ENCODE results near the gene FRMD4A. TPM values are rescaled to one million over a fixed set of nuclear protein-coding genes. Genes with fewer than 3 reads are reported as not detected.

FRMD4A gene
- total and polyA plus RNA-seq, 10 of the 15 experiments (the other 5 are each of a cell fraction or from before 2014, with no cell fraction given), result 17.8 to 75.2 (median 39.1) TPM

- no peak for FAIRE-seq
- H3K4me1 ChIP-seq (ENCODE audit: control insufficient read depth, insufficient read depth, low read length), result peaks cover 37% of the 10 kb centered on the region
- SMC1A ChIA-PET (ENCODE audit: uncharacterized antibody, unreplicated experiment), result interaction anchor here (1.4 to 16.0 kb wide), 5 partner anchors 11 to 27 kb away, joined by 3 to 399 read pairs (median 7); no protein-coding TSS in a partner anchor
Observed at GRCh38 chr10:13740461-13740860, 590.3 kb downstream of the FRMD4A start.

More at GRCh38 chr10:13740461-13740860, 590.3 kb downstream of the FRMD4A start:
- 86% methylated on average over 3 of the region's 4 CpGs for WGBS (ENCODE audit: insufficient coverage, insufficient replicate concordance, low lambda C conversion rate, missing lambda C conversion rate)
- in situ Hi-C loops (cut with MboI), result no loop called here
- H2AFZ ChIP-seq (ENCODE audit: control insufficient read depth, low read depth, low read length), result no peak overlapping the region
- BruUV-seq (replicated peaks), result TSS peak; percentile 67
- intact Hi-C loops (cut with micrococcal nuclease; ENCODE audit: unreplicated experiment), result loop anchor here (5.0 kb wide), 1 partner anchor 33 kb away; no protein-coding TSS in a partner anchor
- ChIA-PET CTCF (interaction anchor here (0.6 to 0.7 kb wide), 2 partner anchors 33 to 36 kb away, joined by 3 read pairs; no protein-coding TSS in a partner anchor), POLR2A (interaction anchor here (1.0 to 5.5 kb wide), 7 partner anchors 11 to 81 kb away, joined by 3 to 43 read pairs (median 5); no protein-coding TSS in a partner anchor), RAD21 (ENCODE audit: unreplicated experiment) (interaction anchor here (1.2 to 18.3 kb wide), 5 partner anchors 11 to 46 kb away, joined by 3 to 382 read pairs (median 7); no protein-coding TSS in a partner anchor)
- peak; percentile 4 for ATAC-seq
- peak overlapping the region; percentile 4; the same call in 1 of the 2 replicates for H3K27ac ChIP-seq (ENCODE audit: control insufficient read depth, insufficient read depth)
- TF ChIP-seq USF2 (IDR thresholded peaks at IDR 0.05; ENCODE audit: borderline replicate concordance, low read depth, low read length), result no peak
- TF ChIP-seq SRF (IDR thresholded peaks at IDR 0.05; ENCODE audit: low read depth in 2 of 2, low read length in 2 of 2), result no peak
- TF ChIP-seq TCF12 (IDR thresholded peaks at IDR 0.05; ENCODE audit: low read depth, low read length), result no peak
- no peak for TF ChIP-seq CHD4 (IDR thresholded peaks at IDR 0.05)
- TF ChIP-seq MLLT1 (IDR thresholded peaks at IDR 0.05), result peak; percentile 85
- TF ChIP-seq IRF5 (IDR thresholded peaks at IDR 0.05; ENCODE audit: borderline replicate concordance), result no peak
- TF ChIP-seq STAT3 (IDR thresholded peaks at IDR 0.05; ENCODE audit: low read depth, low read length), result no peak
- no peak for TF ChIP-seq POU2F2 (IDR thresholded peaks at IDR 0.05; ENCODE audit: borderline replicate concordance, low read depth, low read length)
- TF ChIP-seq MYB (IDR thresholded peaks at IDR 0.05; ENCODE audit: borderline replicate concordance, low read depth, low read length), result no peak
- no peaks in the 10 kb centered on the region for H4K20me1 ChIP-seq (ENCODE audit: control insufficient read depth, insufficient read depth)
- H3K36me3 ChIP-seq (ENCODE audit: control insufficient read depth in 2 of 2, insufficient read depth in 2 of 2, low read length in 1 of 2), result no peaks in the 10 kb centered on the region; a peak in 2 of 4 replicates
- H3K9ac ChIP-seq (ENCODE audit: control insufficient read depth, insufficient read depth, low read length), result no peak overlapping the region
- H3K9me3 ChIP-seq (replicated peaks; ENCODE audit: control insufficient read depth, insufficient read depth, low read length), result no peaks in the 10 kb centered on the region
- no peak overlapping the region for H3K4me2 ChIP-seq (ENCODE audit: control insufficient read depth, insufficient read depth)
- H3K27me3 ChIP-seq (replicated peaks in 1 of 2; ENCODE audit: control insufficient read depth in 2 of 2, insufficient read depth in 2 of 2, low read length in 1 of 2), result no peaks in the 10 kb centered on the region
- H3K79me2 ChIP-seq (ENCODE audit: control insufficient read depth, insufficient read depth, low read length), result no peaks in the 10 kb centered on the region
- no peak overlapping the region for H3K4me3 ChIP-seq
- no peak for DNase-seq (ENCODE audit: low read depth, low spot score)

Measured in GM12878 (cell line).